PC-3 (cell line): ENCODE data around the gene S100A3.

Experiments used
- CTCF ChIP-seq: fragments of 300-600 bp; sonication (generic); conservative IDR thresholded peaks from 2 replicates; pipeline ENCODE4 v1.5.1; 2017; ENCODE audit warnings: antibody characterized with exemption, low read depth, mild to moderate bottlenecking, low read length
- EZH2 ChIP-seq: fragments of 300-600 bp; sonication (generic); IDR thresholded peaks from one replicate; pipeline ENCODE4 v1.6.1; 2017; ENCODE audit warnings: antibody characterized with exemption, mild to moderate bottlenecking, low read length; ENCODE audit not compliant: unreplicated experiment

- TF ChIP-seq EZH2, result no peak
- no peak for TF ChIP-seq CTCF
Observed at GRCh38 chr1:153565529-153566374, 16.7 kb upstream of the S100A3 start, which contains the start of gene S100A2.
